Measurements from ENCODE around the gene PHF12.

PHF12 gene

GRCh38 chr17:28951428-28951990, at the start of gene PHF12:
Gene PHF12 (minus strand): TSS chr17:28951518. CDS start chr17:28950960, 558 bp downstream.
- DNase-seq = peak; percentile 99

- DNase-seq = no peak
Observed at GRCh38 chr17:29000973-29001372, 49.7 kb upstream of the PHF12 start.

GRCh38 chr17:28999206-28999605, 47.9 kb upstream of the PHF12 start:
- DNase-seq = no peak

GRCh38 chr17:28997806-28998205, 46.5 kb upstream of the PHF12 start:
- DNase-seq = no peak

GRCh38 chr17:28996554-28997096, 45.3 kb upstream of the PHF12 start:
- DNase-seq = no peak

- DNase-seq = no peak
Observed at GRCh38 chr17:28993645-28994426, 42.5 kb upstream of the PHF12 start.

GRCh38 chr17:28992625-28993600, 41.6 kb upstream of the PHF12 start:
- no peak for DNase-seq

- DNase-seq = no peak
Observed at GRCh38 chr17:28992185-28992584, 40.9 kb upstream of the PHF12 start.

GRCh38 chr17:28991779-28992178, 40.5 kb upstream of the PHF12 start:
- DNase-seq = no peak

- no peak for DNase-seq
Observed at GRCh38 chr17:28989028-28989427, 37.7 kb upstream of the PHF12 start.

GRCh38 chr17:28988475-28988874, 37.2 kb upstream of the PHF12 start:
- DNase-seq = no peak

- DNase-seq = no peak
Observed at GRCh38 chr17:28986714-28987655, 35.7 kb upstream of the PHF12 start.

GRCh38 chr17:28985950-28986713, 34.8 kb upstream of the PHF12 start:
- DNase-seq = no peak

- no peak for DNase-seq
Observed at GRCh38 chr17:28983286-28984230, 32.2 kb upstream of the PHF12 start.

- DNase-seq = no peak
Observed at GRCh38 chr17:28982131-28982793, 30.9 kb upstream of the PHF12 start.

- no peak for DNase-seq
Observed at GRCh38 chr17:28978356-28978964, 27.1 kb upstream of the PHF12 start.

- DNase-seq = no peak
Observed at GRCh38 chr17:28977659-28978355, 26.5 kb upstream of the PHF12 start.

- no peak for DNase-seq
Observed at GRCh38 chr17:28975646-28976045, 24.3 kb upstream of the PHF12 start.
